ENCODE data around the gene MCTS1.
A peak's percentile ranks its signal among the peaks of the same experiment; 100 is the strongest.

DNA sequence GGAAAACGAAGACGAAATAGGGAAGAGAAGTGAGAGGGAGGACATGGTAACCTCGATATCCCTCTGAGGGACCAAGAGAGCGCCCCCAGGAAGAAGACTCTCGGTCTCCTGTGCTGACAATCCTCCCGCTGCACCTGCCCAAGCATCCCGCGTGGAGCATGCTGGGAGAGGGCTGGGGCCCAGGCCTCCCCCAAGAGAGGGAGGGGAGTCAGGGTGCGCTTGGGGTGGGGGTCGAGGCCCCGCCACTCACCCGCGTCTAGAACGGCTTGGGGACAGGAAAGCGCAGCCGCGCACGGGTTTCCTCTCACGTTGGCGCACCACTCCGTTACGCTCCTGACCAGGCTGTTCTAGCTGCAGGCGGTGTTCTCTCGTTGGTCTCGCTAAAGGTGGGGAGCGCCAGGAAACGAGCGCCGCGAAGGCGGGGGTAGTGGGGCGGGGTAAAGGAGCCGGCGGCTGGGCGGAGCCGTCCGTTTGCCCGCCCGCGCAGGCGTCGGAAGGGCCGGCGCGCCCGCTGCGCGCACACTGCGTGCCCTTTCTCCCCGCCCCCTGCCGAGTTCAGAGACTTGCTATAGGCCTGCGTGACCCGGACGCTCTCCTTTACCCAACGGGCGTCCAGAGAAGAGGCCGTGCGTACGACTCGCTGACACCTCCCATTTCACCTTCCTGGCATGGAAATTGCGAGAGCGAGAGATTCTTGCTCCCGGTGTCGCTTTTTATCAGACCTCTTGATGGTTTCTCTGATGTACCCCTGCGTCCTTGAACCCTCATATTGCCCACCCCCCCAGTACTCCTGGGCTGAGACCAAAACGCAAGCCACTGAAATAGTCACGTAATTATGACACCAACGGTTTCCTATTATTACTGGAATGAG lies 26.0 kb downstream of the MCTS1 start, which contains the start of gene C1GALT1C1:
- TF ChIP-seq POU2F2 (IDR thresholded peaks at IDR 0.05; ENCODE audit: low read depth, low read length) (no peak), POLR2A (IDR thresholded peaks at IDR 0.05; ENCODE audit: low read depth, low read length) (peak; percentile 41), SPI1 (IDR thresholded peaks at IDR 0.05; ENCODE audit: low read depth, low read length) (no peak)

All from GM12891 (cell line).